Gastroesophageal sphincter (tissue), 4 donors: ENCODE measurements around the gene SHOC2. TPM values are rescaled to one million over a fixed set of nuclear protein-coding genes. Genes with fewer than 3 reads are reported as not detected.
A peak's percentile ranks its signal among the peaks of the same experiment; 100 is the strongest.

ENCODE experiments used
- ATAC-seq: fragments of 150-250 bp; one replicate; pipeline ENCODE4 v1.9.1; 2016; ENCODE audit warnings: mild to moderate bottlenecking, moderate library complexity
- H3K27ac ChIP-seq, 4 donors: fragments of 200-600 bp; sonication (generic) in 3 of 4; 1 replicate in 3 of 4; 2 replicates in 1 of 4; pipeline ENCODE4 v1.5.1; 2016 to 2019
- H3K27me3 ChIP-seq: fragments of 200-600 bp; sonication (generic); one replicate; pipeline ENCODE4 v1.5.1; 2019
- H3K36me3 ChIP-seq, 2 donors: fragments of 200-600 bp; sonication (generic); one replicate each; pipeline ENCODE4 v1.5.1; 2019; ENCODE audit warnings: control low read depth in 1 of 2
- H3K4me1 ChIP-seq, 3 donors: fragments of 200-600 bp; sonication (generic); 1 replicate in 2 of 3; 2 replicates in 1 of 3; pipeline ENCODE4 v1.5.1; 2016 to 2019; ENCODE audit warnings: control low read depth in 2 of 3
- H3K4me3 ChIP-seq, 2 donors: fragments of 200-600 bp; sonication (generic); one replicate each; pipeline ENCODE4 v1.5.1; 2019; ENCODE audit warnings: mild to moderate bottlenecking in 1 of 2, moderate library complexity in 1 of 2
- H3K9me3 ChIP-seq, 3 donors: fragments of 200-600 bp; sonication (generic); one replicate each; pipeline ENCODE4 v1.5.1; 2017 to 2019; ENCODE audit warnings: control low read depth in 2 of 3
- CTCF ChIP-seq, 4 experiments: fragments of 200-600 bp in 2 of 4; fragments of 450-650 bp in 2 of 4; sonication (generic) in 1 of 4; IDR thresholded peaks; one replicate each; pipeline ENCODE4 v1.5.1; 2017 to 2019; ENCODE audit warnings: antibody characterized with exemption in 4 of 4, mild to moderate bottlenecking in 2 of 4, moderate library complexity in 2 of 4
- EP300 ChIP-seq: sonication (generic); formaldehyde crosslinking; IDR thresholded peaks from one replicate; pipeline ENCODE4 v1.6.1; 2017; ENCODE audit warnings: antibody characterized with exemption, mild to moderate bottlenecking
- POLR2A ChIP-seq, 2 donors: fragments of 450-650 bp; IDR thresholded peaks; one replicate each; pipeline ENCODE4 v1.6.1; 2017; ENCODE audit warnings: antibody characterized with exemption in 2 of 2, mild to moderate bottlenecking in 2 of 2, moderate library complexity in 1 of 2
- POLR2AphosphoS5 ChIP-seq: sonication (generic); formaldehyde crosslinking; IDR thresholded peaks from one replicate; pipeline ENCODE4 v1.6.1; 2017; ENCODE audit warnings: antibody characterized with exemption
- WGBS, 2 donors: methylation state at CpG; one replicate each; pipeline ENCODE4 v1.1.5; 2018; ENCODE audit warnings: low coverage in 1 of 2; 5-methylcytosine and 5-hydroxymethylcytosine counted together
- total RNA-seq, 4 donors: library from RNA; depleted of rRNA; stranded (reverse); fragments of >200 nt; gene quantifications; one replicate each; pipeline ENCODE4 v1.1.0, GENCODE V29; 2016

The SHOC2 gene
- total RNA-seq, 4 donors from 2014 or later = 50.5 to 66.0 (median 58.4) TPM

- 43 to 85% methylated on average over 2 of the region's 4 CpGs for WGBS, 2 donors
- Histone ChIP-seq H3K27me3 (no peaks in the 10 kb centered on the region), H3K4me1 (peaks cover 0 to 22% (median 5%) of the 10 kb centered on the region in 3 donors), H3K4me3 (no peak overlapping the region), H3K9me3 (no peaks in the 10 kb centered on the region), H3K27ac (no peak overlapping the region), H3K36me3 (peaks cover 2 to 8% of the 10 kb centered on the region in 2 donors)
- no peak for ATAC-seq
- TF ChIP-seq POLR2AphosphoS5 (no peak), EP300 (no peak), POLR2A (IDR thresholded peaks at IDR 0.05) (no peak), CTCF (IDR thresholded peaks at IDR 0.05) (no peak)
Measured at GRCh38 chr10:110947061-110947595, 27.7 kb downstream of the SHOC2 start.

DNA sequence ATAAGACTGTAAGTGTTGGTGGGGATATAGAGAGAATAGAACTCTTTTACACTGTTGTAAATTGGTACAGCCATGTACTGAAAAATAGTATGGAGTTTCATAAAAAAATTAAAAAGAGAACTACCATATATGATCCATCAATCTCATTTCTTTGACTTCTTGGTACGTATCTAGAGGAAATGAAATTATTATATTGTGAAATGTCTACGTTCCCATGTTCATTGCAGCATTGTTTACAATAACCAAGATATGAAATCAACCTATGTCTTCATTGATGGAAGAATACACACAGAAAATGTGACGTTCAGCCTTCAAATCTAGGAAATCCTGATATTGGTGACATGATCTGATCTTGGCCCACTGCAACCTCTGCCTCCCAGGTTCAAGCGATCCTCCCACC, 32.0 kb downstream of the SHOC2 start:
- peaks cover 0 to 6% (median 0%) of the 10 kb centered on the region in 3 donors for H3K4me1 ChIP-seq
- H3K36me3 ChIP-seq = peaks cover 0 to 7% of the 10 kb centered on the region in 2 donors
- TF ChIP-seq POLR2A (IDR thresholded peaks at IDR 0.05) (no peak), EP300 (no peak), CTCF (IDR thresholded peaks at IDR 0.05) (no peak), POLR2AphosphoS5 (no peak)
- H3K27ac ChIP-seq = no peak overlapping the region
- H3K9me3 ChIP-seq = no peaks in the 10 kb centered on the region
- ATAC-seq = no peak
- H3K4me3 ChIP-seq = no peak overlapping the region
- 92 to 95% methylated on average over 4 of the region's 4 CpGs for WGBS, 2 donors
- no peaks in the 10 kb centered on the region for H3K27me3 ChIP-seq

GRCh38 chr10:110957606-110958005, 38.2 kb downstream of the SHOC2 start:
- H3K27me3 ChIP-seq = no peaks in the 10 kb centered on the region
- no peak for ATAC-seq
- 50 to 67% methylated on average over 1 of the region's 1 CpG for WGBS, 2 donors
- no peak for TF ChIP-seq POLR2A (IDR thresholded peaks at IDR 0.05)
- TF ChIP-seq EP300 = no peak
- no peak for TF ChIP-seq POLR2AphosphoS5
- no peak for TF ChIP-seq CTCF (IDR thresholded peaks at IDR 0.05)
- H3K36me3 ChIP-seq = peaks cover 0 to under 1% of the 10 kb centered on the region in 2 donors
- no peak overlapping the region for H3K4me3 ChIP-seq
- no peak overlapping the region for H3K27ac ChIP-seq
- H3K9me3 ChIP-seq = no peaks in the 10 kb centered on the region
- H3K4me1 ChIP-seq = peaks cover 8 to 48% (median 10%) of the 10 kb centered on the region in 3 donors

- no peaks in the 10 kb centered on the region for H3K9me3 ChIP-seq
- H3K4me3 ChIP-seq = no peak overlapping the region
- H3K27me3 ChIP-seq = no peaks in the 10 kb centered on the region
- H3K4me1 ChIP-seq = peaks cover 8 to 66% (median 10%) of the 10 kb centered on the region in 3 donors
- WGBS, 2 donors = 13 to 21% methylated on average over 4 of the region's 4 CpGs
- peak overlapping the region in 2 of 4 donors; percentile 15 to 24 for H3K27ac ChIP-seq
- no peak for TF ChIP-seq EP300
- ATAC-seq = no peak
- no peaks in the 10 kb centered on the region for H3K36me3 ChIP-seq
Measured at GRCh38 chr10:110959379-110960332, 40.3 kb downstream of the SHOC2 start.

DNA sequence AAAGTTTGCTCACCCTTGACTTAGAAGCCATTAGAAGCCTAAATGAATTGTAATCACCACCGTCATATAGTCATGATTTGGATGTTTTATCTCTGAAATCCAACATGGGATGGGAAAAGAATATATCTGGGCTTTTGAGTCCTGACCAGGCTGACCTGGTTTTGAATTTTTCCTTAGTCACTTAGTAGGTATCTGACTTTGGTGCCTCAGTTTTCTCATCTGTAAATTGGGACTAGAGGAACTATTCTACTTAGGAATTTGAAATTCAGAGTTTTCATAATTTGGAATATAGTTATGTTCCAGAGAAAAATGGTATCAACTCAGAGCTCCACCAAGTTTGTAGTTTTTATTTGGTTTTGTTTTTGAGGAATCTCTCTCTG, 40.9 kb downstream of the SHOC2 start:
- Histone ChIP-seq H3K4me1 (peaks cover 8 to 71% (median 10%) of the 10 kb centered on the region in 3 donors), H3K9me3 (no peaks in the 10 kb centered on the region), H3K27ac (no peak overlapping the region), H3K27me3 (no peaks in the 10 kb centered on the region), H3K36me3 (no peaks in the 10 kb centered on the region), H3K4me3 (no peak overlapping the region)
- TF ChIP-seq POLR2AphosphoS5 = no peak
- TF ChIP-seq EP300 = no peak
- no peak for TF ChIP-seq CTCF (IDR thresholded peaks at IDR 0.05)
- no peak for TF ChIP-seq POLR2A (IDR thresholded peaks at IDR 0.05)
- ATAC-seq = no peak
- 90 to 100% methylated on average over 1 of the region's 1 CpG for WGBS, 2 donors
